IPS-15b (cell line): ENCODE measurements around the gene COL4A6.

Source experiments
- H3K27me3 ChIP-seq: one replicate; pipeline ENCODE4 v1.6.1; 2013; ENCODE audit warnings: low read length; ENCODE audit not compliant: control insufficient read depth, insufficient read depth
- H3K36me3 ChIP-seq: one replicate; pipeline ENCODE4 v1.6.1; 2013; ENCODE audit warnings: low read length; ENCODE audit not compliant: control insufficient read depth, insufficient read depth
- H3K4me1 ChIP-seq: one replicate; pipeline ENCODE4 v1.6.1; 2013; ENCODE audit warnings: mild to moderate bottlenecking, low read length; ENCODE audit not compliant: control insufficient read depth, insufficient read depth
- H3K4me3 ChIP-seq: one replicate; pipeline ENCODE4 v1.5.1; 2013; ENCODE audit warnings: low read depth, low read length
- H3K9ac ChIP-seq: one replicate; pipeline ENCODE4 v1.6.1; 2013; ENCODE audit warnings: low read depth, mild to moderate bottlenecking, low read length
- H3K9me3 ChIP-seq: one replicate; pipeline ENCODE4 v1.6.1; 2013; ENCODE audit warnings: mild to moderate bottlenecking, low read length; ENCODE audit not compliant: control insufficient read depth, insufficient read depth

Gene COL4A6

DNA sequence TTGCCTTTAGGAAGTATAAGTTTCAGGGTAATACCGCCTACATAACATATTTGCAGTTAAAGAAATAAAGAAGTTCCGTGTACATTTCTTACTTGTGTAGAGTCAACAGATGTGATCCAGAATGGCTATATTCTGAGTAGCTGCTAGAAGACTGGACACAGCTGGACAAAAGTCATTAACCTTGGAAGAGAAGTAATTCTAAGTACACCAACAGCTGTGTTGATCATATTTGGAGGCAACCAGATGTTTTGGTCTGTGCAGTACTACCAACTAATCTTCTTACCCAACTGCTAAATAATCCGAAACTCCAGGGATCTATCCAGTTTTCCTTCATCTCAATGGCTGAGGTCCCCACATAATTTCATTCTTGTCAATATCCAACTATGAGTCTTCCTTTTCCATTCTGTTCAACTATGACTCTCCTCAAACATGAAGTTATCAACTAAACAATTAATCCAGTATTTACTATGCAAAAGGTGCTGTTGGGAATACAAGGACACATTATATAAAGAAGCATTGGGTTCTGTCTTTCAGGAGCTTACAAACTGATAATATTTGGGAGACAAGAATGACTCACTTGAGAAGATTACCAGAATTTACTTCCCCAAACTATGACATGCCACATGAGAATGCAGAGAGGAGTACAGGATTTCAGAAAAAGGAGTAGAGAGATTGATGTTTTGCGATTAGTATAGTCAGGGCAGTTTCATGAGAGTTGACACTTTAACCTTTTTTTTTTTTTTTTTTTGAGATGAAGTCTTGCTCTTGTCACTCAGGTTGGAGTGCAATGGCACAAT is 78.2 kb downstream of the COL4A6 start:
- H3K27me3 ChIP-seq: no peaks in the 10 kb centered on the region
- H3K4me1 ChIP-seq: peaks cover 8% of the 10 kb centered on the region
- H3K9me3 ChIP-seq: no peaks in the 10 kb centered on the region
- no peak overlapping the region for H3K9ac ChIP-seq
- H3K36me3 ChIP-seq: no peaks in the 10 kb centered on the region
- no peak overlapping the region for H3K4me3 ChIP-seq

DNA sequence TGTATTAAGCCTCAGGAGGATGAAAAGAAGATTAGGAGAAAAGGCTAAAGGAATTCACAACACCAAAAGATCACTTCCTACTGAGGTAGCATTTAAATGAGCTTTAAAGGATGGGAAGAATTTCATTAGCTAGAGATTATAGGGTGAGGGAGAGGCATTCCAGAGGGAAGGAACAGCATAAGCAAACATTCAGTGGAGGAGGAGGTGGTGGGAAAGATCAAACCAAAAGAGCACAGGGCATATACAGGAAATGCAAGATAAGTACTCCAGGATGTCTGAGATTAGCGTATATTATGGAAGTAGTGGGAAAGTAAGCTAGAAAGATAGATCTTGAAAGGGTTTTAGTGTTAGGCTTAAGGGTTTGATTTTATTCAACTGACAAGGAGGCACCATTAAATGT is 84.8 kb downstream of the COL4A6 start:
- Histone ChIP-seq H3K9ac (no peak overlapping the region), H3K4me1 (peaks cover 24% of the 10 kb centered on the region), H3K9me3 (no peaks in the 10 kb centered on the region), H3K27me3 (no peaks in the 10 kb centered on the region), H3K4me3 (no peak overlapping the region), H3K36me3 (no peaks in the 10 kb centered on the region)

DNA sequence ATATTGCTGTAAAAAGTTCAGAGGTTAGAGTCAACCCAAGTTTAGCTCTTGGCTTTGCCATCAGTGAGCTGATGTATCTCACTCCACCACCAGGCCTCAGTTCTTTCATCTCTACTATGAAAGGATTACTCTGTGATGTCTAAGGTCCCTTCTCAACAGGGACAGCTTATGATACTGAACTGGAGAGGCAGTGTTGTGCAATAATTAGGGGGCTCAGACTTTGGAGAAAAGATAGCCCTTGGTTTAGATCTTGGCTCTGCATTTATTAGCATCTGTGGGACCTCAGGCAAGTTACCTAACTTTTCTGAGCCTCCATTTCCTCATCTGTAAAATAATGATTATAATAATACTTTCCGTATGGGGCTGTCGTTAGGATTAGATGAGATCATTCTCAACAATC is 89.0 kb downstream of the COL4A6 start:
- H3K9me3 ChIP-seq: no peaks in the 10 kb centered on the region
- H3K4me1 ChIP-seq: peaks cover 30% of the 10 kb centered on the region
- no peak overlapping the region for H3K4me3 ChIP-seq
- H3K27me3 ChIP-seq: no peaks in the 10 kb centered on the region
- no peaks in the 10 kb centered on the region for H3K36me3 ChIP-seq
- H3K9ac ChIP-seq: no peak overlapping the region

DNA sequence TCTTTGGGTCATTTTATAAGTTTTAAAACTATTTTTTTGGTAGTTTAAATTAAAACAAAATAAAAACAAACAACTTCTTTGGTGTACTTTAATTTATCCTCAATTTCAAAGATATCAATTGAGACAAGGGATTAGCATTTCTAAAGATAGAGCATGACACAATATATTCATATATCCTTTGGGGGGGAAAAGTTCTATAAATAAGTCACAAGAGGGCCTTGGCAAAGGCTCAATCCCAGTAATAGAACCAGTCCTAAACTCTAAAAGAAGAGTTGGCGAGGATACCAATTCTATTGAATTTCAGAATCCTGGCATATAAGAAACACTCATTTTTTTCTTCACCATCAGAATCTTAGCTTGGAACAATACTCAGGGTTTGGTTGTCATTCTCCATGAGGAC is 89.7 kb downstream of the COL4A6 start:
- H3K9ac ChIP-seq: no peak overlapping the region
- H3K27me3 ChIP-seq: no peaks in the 10 kb centered on the region
- no peaks in the 10 kb centered on the region for H3K36me3 ChIP-seq
- no peaks in the 10 kb centered on the region for H3K9me3 ChIP-seq
- H3K4me3 ChIP-seq: no peak overlapping the region
- H3K4me1 ChIP-seq: peaks cover 30% of the 10 kb centered on the region

DNA sequence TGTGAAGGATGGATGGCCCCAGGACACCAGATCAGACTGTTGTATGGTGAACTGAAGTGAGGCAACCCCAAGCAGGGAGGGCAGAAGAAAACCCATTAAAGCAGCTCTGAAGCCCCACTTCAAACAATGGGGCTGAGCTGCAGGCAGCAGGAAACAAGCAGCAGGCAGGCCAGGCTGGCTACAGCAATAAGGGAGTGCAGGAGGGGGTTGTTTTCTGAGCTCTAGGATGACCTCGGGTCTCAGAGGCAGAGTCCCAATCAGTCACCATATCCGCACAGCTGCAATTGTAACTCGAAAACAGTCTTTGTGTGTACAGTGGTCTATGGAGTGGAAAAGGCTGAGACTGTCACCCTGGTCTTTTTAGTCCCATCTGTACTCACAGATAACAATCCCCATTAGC is 90.4 kb downstream of the COL4A6 start:
- Histone ChIP-seq H3K27me3 (no peaks in the 10 kb centered on the region), H3K9ac (no peak overlapping the region), H3K36me3 (no peaks in the 10 kb centered on the region), H3K4me1 (peaks cover 24% of the 10 kb centered on the region), H3K4me3 (no peak overlapping the region), H3K9me3 (no peaks in the 10 kb centered on the region)

DNA sequence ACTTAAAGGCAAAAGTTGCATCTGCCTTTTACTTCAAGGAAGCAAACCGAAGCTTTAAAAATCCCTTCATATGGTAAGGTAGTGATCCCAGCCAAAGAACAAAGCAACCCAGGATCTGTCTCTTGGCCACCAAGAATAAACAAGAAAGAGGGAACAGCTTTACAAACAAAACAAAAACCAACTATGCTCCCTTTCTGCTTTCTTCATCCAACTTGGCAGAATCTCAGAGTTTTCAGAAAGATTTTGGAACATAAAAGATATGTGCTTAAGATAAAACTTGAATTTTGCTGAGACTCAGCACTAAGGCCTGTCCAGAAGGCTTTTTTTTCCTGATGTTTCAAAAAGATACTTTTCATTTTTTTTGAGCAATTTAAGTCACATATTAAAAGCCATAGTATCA is 94.0 kb downstream of the COL4A6 start:
- H3K4me3 ChIP-seq: no peak overlapping the region
- H3K9ac ChIP-seq: no peak overlapping the region
- H3K4me1 ChIP-seq: peaks cover 15% of the 10 kb centered on the region
- H3K9me3 ChIP-seq: no peaks in the 10 kb centered on the region
- no peaks in the 10 kb centered on the region for H3K27me3 ChIP-seq
- H3K36me3 ChIP-seq: no peaks in the 10 kb centered on the region

DNA sequence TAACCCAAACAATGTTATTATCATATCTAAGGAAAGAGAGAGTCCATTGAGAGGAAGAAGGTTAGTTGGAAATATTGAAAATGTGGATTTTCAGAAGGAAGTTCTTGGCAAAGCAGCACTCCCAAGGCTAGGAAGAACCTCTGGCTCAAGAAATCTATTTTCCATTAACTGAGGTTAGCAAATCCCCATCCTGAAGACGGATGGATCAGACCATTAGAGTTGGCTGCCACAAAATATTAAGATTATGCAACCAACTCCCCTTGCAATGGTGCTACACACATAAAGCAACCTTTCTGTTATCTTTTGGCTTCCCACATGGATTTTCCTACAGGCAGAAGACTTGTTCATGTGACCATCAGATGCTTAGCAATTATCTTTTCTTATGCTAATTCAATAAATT is 96.3 kb downstream of the COL4A6 start:
- Histone ChIP-seq H3K9ac (no peak overlapping the region), H3K9me3 (no peaks in the 10 kb centered on the region)

DNA sequence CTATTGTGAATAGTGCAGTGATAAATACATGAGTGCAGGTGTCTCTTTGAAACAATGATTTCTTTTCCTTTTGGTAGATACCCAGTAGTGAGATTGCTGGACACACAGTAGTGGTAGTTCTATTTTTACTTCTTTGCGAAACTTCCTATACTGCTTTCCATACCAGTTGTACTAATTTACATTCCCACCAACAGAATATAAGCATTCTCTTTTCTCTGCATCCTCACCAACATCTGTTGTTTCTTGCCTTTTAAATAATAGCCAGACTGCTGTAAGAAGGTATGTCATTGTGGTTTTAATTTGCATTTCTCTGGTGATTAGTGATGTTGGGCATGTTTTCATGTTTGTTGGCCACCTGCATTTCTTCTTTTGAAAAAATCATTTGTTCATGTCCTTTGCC is 105.9 kb downstream of the COL4A6 start:
- Histone ChIP-seq H3K4me3 (no peak overlapping the region), H3K9me3 (no peaks in the 10 kb centered on the region), H3K4me1 (no peaks in the 10 kb centered on the region), H3K9ac (no peak overlapping the region), H3K27me3 (no peaks in the 10 kb centered on the region), H3K36me3 (no peaks in the 10 kb centered on the region)

More for the DNA sequence above, 96.3 kb downstream of the COL4A6 start:
- no peaks in the 10 kb centered on the region for H3K27me3 ChIP-seq
- H3K36me3 ChIP-seq: no peaks in the 10 kb centered on the region
- H3K4me1 ChIP-seq: peaks cover 3% of the 10 kb centered on the region
- no peak overlapping the region for H3K4me3 ChIP-seq

DNA sequence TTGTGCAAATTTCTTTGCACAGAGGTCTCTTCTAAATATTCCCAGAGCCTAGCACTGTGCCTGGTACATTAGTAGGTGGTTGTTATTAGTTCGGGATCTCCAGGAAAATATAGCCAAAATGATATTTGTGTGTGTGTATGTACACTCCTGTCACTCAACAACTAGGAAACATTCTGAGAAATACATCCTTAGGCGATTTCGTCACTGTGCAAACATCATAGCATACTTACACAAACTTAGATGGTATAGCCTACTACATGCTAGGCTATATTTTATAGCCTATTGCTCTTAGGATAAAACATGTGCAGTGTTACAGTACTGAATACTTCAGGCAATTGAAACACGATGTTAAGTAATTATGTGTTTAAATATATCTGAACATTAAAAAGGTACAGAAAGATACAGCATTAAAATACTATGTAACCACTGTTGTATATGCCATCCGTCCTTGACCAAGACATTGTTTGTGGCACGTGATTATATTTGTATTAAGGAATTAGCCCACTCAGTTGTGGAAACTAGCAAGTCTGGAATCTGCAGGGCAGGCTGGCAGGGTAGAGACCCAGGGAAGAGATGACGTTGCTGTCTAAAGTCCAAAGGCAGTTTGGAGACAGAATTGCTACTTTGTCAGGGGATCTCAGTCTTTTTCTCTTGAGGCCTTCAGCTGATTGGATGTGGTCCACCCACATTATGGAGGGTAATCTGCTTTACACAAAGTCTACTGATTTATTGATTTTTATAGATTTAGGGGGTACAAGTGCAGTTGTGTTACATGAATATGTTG is 106.9 kb downstream of the COL4A6 start:
- Histone ChIP-seq H3K4me1 (no peaks in the 10 kb centered on the region), H3K27me3 (no peaks in the 10 kb centered on the region), H3K9ac (no peak overlapping the region), H3K36me3 (no peaks in the 10 kb centered on the region), H3K4me3 (no peak overlapping the region), H3K9me3 (no peaks in the 10 kb centered on the region)

DNA sequence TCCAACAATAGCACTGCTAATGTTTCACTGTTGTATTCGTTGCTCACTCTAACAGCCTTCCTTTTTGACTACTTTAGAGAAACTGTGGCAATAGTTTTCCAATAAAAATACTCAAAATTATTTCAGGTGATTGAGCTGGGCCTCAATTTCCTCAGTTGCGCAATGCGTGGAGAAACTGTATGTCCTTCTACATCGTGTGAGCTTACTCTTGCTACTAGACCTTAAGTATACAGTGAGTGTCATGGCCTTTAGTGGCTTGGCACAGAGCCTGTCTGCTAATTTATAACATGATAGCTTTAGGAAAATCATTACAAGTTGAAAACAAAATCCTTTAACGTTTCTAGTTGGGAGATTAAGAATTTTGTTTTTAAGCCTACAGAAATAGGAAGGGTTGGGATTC is 114.5 kb downstream of the COL4A6 start:
- Histone ChIP-seq H3K36me3 (no peaks in the 10 kb centered on the region), H3K4me3 (no peak overlapping the region), H3K4me1 (no peaks in the 10 kb centered on the region), H3K27me3 (no peaks in the 10 kb centered on the region), H3K9me3 (no peaks in the 10 kb centered on the region), H3K9ac (no peak overlapping the region)

DNA sequence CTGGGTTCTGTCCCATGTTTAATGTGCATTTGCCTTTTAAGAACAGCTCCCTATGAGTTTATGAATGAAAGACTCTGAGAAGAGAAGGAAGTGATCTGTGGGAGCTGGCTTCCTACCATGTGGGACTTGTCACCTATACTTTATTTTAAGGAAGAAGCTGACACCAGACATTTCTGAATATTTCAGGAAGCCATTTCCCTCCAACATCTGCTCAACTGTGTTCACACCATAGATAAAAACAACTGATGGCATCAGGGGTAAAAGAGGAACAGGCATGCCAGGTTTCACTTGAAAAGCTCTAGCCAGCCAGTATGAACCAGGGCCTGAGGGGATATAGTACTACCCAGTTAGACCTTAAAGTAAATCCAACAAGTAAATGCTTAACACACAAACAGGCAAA is 116.0 kb downstream of the COL4A6 start:
- no peaks in the 10 kb centered on the region for H3K4me1 ChIP-seq
- no peaks in the 10 kb centered on the region for H3K9me3 ChIP-seq
- H3K27me3 ChIP-seq: no peaks in the 10 kb centered on the region
- H3K9ac ChIP-seq: no peak overlapping the region
- H3K4me3 ChIP-seq: no peak overlapping the region
- H3K36me3 ChIP-seq: no peaks in the 10 kb centered on the region

DNA sequence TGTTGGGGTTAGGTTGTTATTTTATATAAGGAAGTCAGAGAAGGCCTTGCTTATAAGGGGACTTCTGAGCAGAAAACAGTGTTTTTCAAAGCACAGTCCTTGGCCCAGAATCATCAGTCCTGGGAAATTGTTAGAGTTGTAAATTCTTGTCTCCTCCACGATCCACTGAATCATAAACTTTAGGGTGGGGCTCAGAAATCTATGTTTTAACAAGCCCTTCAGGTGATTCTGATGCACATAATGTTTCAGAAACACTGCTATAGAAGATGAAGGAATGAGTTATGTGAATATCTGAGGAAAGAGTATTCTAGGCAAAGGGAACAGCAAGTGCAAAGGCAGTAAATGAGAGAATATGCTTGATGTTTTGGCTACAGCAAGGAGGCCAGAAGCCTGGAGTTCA is 121.8 kb downstream of the COL4A6 start:
- Histone ChIP-seq H3K4me3 (no peak overlapping the region), H3K9ac (no peak overlapping the region), H3K9me3 (no peaks in the 10 kb centered on the region), H3K27me3 (no peaks in the 10 kb centered on the region), H3K4me1 (no peaks in the 10 kb centered on the region), H3K36me3 (no peaks in the 10 kb centered on the region)
